OCI-LY1 (cell line): ENCODE data around the gene TMEM88.
A peak's percentile ranks its signal among the peaks of the same experiment; 100 is the strongest.

Experiments used
- H2AFZ ChIP-seq: fragments of 200-600 bp; sonication (generic), shearing (Covaris generic); 2 replicates; pipeline ENCODE4 v1.6.0; 2014; ENCODE audit warnings: antibody characterized with exemption, mild to moderate bottlenecking, low read length
- H3F3A ChIP-seq: fragments of 200-600 bp; sonication (generic), shearing (Covaris generic); 2 replicates; pipeline ENCODE4 v1.6.0; 2014; ENCODE audit warnings: mild to moderate bottlenecking, antibody characterized with exemption, low read length, moderate library complexity; ENCODE audit not compliant: insufficient read depth
- H3K27ac ChIP-seq: fragments of 200-600 bp; sonication (generic); 2 replicates; pipeline ENCODE4 v1.5.1; 2014; ENCODE audit warnings: low read length, mixed run types, mild to moderate bottlenecking, low read depth; ENCODE audit not compliant: poor library complexity, severe bottlenecking
- H3K27me3 ChIP-seq: fragments of 200-600 bp; sonication (generic); 2 replicates; pipeline ENCODE4 v1.6.0; 2014; ENCODE audit warnings: antibody characterized with exemption, mild to moderate bottlenecking, low read length, moderate library complexity; ENCODE audit not compliant: insufficient read depth
- H3K36me3 ChIP-seq: fragments of 200-600 bp; sonication (generic); 2 replicates; pipeline ENCODE4 v1.6.1; 2014; ENCODE audit warnings: mild to moderate bottlenecking, antibody characterized with exemption, low read length, moderate library complexity, mixed read lengths; ENCODE audit not compliant: insufficient read depth
- H3K4me1 ChIP-seq: fragments of 200-600 bp; sonication (generic); 2 replicates; pipeline ENCODE4 v1.5.1; 2014; ENCODE audit warnings: mild to moderate bottlenecking, low read length, moderate library complexity; ENCODE audit not compliant: insufficient read depth, severe bottlenecking
- H3K4me2 ChIP-seq: fragments of 200-600 bp; sonication (generic), shearing (Covaris generic); 2 replicates; pipeline ENCODE4 v1.6.1; 2014; ENCODE audit warnings: low read length
- H3K4me3 ChIP-seq: fragments of 200-600 bp; sonication (generic); 2 replicates; pipeline ENCODE4 v1.5.1; 2014; ENCODE audit warnings: low read length, low read depth, mild to moderate bottlenecking, mixed read lengths; ENCODE audit not compliant: poor library complexity, severe bottlenecking
- H3K79me2 ChIP-seq: fragments of 200-600 bp; shearing (Covaris generic); 2 replicates; pipeline ENCODE4 v1.6.1; 2016; ENCODE audit warnings: mixed run types, low read length, mixed read lengths; ENCODE audit not compliant: insufficient read depth
- H3K9ac ChIP-seq: fragments of 200-600 bp; sonication (generic), shearing (Covaris generic); 2 replicates; pipeline ENCODE4 v1.6.1; 2014; ENCODE audit warnings: mild to moderate bottlenecking, low read length, mixed read lengths
- H3K9me2 ChIP-seq: fragments of 200-600 bp; sonication (generic), shearing (Covaris generic); 2 replicates; pipeline ENCODE4 v1.6.1; 2014; ENCODE audit warnings: low read depth, mild to moderate bottlenecking, low read length, mixed read lengths
- H3K9me3 ChIP-seq: fragments of 200-600 bp; shearing (Covaris generic); 2 replicates; pipeline ENCODE4 v1.6.1; 2014; ENCODE audit warnings: low read length, mixed read lengths
- H4K20me1 ChIP-seq: fragments of 200-600 bp; sonication (generic), shearing (Covaris generic); 2 replicates; pipeline ENCODE4 v1.6.0; 2016; ENCODE audit warnings: mild to moderate bottlenecking, low read length; ENCODE audit not compliant: insufficient read depth
- EZH2 ChIP-seq: fragments of 200-600 bp; sonication (generic), shearing (Covaris generic); IDR thresholded peaks from 2 replicates; pipeline ENCODE4 v1.8.0; 2017; ENCODE audit warnings: borderline replicate concordance, mixed run types, mild to moderate bottlenecking, antibody characterized with exemption, low read length, moderate library complexity, mixed read lengths
- TF ChIP-seq, protein P1 (sequence below): fragments of 200-600 bp; sonication (generic), shearing (Covaris generic); IDR thresholded peaks from 2 replicates; pipeline ENCODE4 v1.5.1; 2017; ENCODE audit warnings: mild to moderate bottlenecking, antibody characterized with exemption, low read length, moderate library complexity, mixed read lengths

The TMEM88 gene

DNA sequence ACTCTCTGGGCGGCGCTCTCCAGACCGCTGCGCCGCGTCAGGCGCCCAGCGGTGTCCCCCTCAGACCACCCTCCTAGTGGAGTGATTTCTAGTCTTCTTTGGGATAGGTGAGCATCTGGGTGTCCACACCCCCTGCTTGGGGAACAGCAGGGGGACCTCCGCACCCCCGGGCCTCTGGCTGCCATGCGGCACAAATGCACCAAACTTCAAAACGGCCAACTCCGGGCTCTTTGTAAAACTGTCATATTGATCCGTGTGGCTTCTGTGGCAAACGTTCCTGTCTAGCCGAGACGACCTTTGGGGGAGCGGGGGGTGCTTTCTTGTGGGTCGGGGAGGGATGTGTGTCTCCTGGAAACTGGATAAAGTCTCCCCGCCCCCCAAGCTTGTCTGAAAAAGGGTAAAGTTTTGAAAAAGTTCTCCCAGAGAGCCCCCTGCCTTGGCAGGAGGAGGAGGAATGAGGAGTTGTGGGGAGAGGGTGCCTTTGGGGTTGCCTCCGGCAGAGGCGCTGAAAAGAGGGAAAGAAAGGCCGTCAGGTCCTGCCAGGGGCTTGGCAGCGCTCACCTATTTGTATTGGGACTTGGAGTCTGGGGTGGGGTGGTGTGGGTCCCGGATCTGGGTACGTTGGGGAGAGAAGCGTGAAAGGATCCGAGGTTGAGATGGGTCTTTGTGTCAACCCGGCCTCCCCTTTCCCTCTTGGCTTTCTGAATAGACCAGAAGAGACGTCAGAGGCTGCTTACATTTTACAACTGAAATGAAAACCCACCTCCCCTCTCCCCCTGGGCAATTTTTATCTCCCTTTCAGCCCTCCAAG lies 31.6 kb downstream of the TMEM88 start:
- TF ChIP-seq, protein P1, sequence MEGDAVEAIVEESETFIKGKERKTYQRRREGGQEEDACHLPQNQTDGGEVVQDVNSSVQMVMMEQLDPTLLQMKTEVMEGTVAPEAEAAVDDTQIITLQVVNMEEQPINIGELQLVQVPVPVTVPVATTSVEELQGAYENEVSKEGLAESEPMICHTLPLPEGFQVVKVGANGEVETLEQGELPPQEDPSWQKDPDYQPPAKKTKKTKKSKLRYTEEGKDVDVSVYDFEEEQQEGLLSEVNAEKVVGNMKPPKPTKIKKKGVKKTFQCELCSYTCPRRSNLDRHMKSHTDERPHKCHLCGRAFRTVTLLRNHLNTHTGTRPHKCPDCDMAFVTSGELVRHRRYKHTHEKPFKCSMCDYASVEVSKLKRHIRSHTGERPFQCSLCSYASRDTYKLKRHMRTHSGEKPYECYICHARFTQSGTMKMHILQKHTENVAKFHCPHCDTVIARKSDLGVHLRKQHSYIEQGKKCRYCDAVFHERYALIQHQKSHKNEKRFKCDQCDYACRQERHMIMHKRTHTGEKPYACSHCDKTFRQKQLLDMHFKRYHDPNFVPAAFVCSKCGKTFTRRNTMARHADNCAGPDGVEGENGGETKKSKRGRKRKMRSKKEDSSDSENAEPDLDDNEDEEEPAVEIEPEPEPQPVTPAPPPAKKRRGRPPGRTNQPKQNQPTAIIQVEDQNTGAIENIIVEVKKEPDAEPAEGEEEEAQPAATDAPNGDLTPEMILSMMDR, result peak; percentile 20; the same call in 1 of the 2 replicates
- TF ChIP-seq EZH2, result no peak
- H3K4me1 ChIP-seq, result peaks cover 48% of the 10 kb centered on the region
- H3K79me2 ChIP-seq, result peaks cover 21% of the 10 kb centered on the region

DNA sequence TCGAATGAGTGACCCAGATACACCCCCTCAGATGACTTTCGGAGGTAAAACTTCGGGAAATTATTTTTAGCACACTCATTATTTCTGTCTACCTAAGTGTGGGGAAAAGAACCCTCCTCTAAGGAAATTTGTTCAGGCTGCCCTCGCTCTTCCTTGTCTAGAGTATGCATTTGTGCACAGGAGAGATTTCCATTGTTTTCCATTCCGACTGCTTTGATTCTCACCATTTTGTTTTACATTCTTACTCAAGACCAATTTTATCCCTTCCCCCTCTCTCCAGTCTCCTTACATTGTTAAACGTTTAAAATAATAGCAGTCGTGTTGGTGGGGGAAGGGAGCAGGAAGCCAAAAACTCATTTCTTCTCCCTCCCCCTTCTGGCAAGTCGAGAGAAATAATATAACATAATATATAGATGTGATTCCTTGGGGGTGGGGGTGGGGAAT lies 32.2 kb downstream of the TMEM88 start:
- peak overlapping the region; percentile 92 for H3K4me2 ChIP-seq
- peaks cover 21% of the 10 kb centered on the region for H3K79me2 ChIP-seq
- no peak overlapping the region for H2AFZ ChIP-seq
- peak overlapping the region; percentile 90 for H3K27ac ChIP-seq
- no peaks in the 10 kb centered on the region for H4K20me1 ChIP-seq
- no peaks in the 10 kb centered on the region for H3K27me3 ChIP-seq
- TF ChIP-seq, protein P1, result no peak; the same call in 1 of the 2 replicates
- no peak for TF ChIP-seq EZH2
- no peaks in the 10 kb centered on the region for H3K9me2 ChIP-seq
- H3K4me1 ChIP-seq, result peaks cover 42% of the 10 kb centered on the region
- peak overlapping the region; percentile 98 for H3K9ac ChIP-seq
- peak overlapping the region; percentile 98 for H3K4me3 ChIP-seq
- H3K9me3 ChIP-seq, result no peaks in the 10 kb centered on the region
- H3F3A ChIP-seq, result no peaks in the 10 kb centered on the region
- H3K36me3 ChIP-seq, result peaks cover 32% of the 10 kb centered on the region; the same call in 1 of the 2 replicates

More for the DNA sequence above, 31.6 kb downstream of the TMEM88 start:
- Histone ChIP-seq H3K9ac (peak overlapping the region; percentile 98), H3K36me3 (peaks cover 26% of the 10 kb centered on the region; the same call in 1 of the 2 replicates), H3K4me2 (peak overlapping the region; percentile 92), H4K20me1 (no peaks in the 10 kb centered on the region), H3K27me3 (no peaks in the 10 kb centered on the region), H3K4me3 (peak overlapping the region; percentile 98), H2AFZ (no peak overlapping the region), H3F3A (no peaks in the 10 kb centered on the region), H3K27ac (peak overlapping the region; percentile 90), H3K9me2 (no peaks in the 10 kb centered on the region), H3K9me3 (no peaks in the 10 kb centered on the region)

DNA sequence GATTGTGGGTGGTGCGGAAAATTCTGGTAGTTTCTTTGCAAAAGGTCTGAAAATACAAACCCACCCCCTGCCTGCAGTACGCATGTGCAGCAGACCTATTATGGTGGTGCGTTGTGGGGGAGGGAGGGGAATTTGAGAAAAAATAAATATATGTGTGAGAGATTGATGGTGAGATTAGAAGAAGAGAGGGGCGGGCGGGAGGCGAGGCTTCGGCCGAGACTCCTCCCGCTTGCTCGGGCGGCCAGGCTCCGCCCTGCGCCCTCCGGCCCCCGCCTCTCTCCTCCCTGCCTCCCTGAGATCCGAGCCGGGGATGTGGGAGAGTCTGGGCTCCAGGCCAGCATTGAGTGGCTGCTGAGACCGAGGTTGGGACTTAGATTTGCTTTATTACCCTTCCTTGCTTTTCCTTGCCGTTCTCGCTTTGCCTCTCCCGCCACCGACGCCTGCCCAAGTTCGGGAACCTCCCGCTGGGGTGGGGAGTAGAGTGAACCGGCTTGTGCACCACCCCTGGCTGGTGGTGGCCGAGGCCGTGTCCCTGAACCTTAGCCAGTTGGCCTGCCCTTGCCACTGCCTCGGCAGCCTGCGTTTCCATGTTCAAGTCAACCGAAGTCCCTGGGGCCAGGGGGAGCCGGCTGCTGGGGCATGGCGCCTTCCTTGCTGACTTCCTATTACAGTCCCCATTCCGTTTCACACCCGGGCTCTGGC lies 32.8 kb downstream of the TMEM88 start:
- H3K27ac ChIP-seq, result peak overlapping the region; percentile 90
- peaks cover 34% of the 10 kb centered on the region for H3K36me3 ChIP-seq
- peaks cover 21% of the 10 kb centered on the region for H3K79me2 ChIP-seq
- no peaks in the 10 kb centered on the region for H3F3A ChIP-seq
- peak overlapping the region; percentile 98 for H3K9ac ChIP-seq
- H3K27me3 ChIP-seq, result no peaks in the 10 kb centered on the region
- peak overlapping the region; percentile 92 for H3K4me2 ChIP-seq
- no peak for TF ChIP-seq EZH2
- TF ChIP-seq, protein P1, result no peak
- no peaks in the 10 kb centered on the region for H3K9me2 ChIP-seq
- peaks cover 36% of the 10 kb centered on the region for H3K4me1 ChIP-seq
- peak overlapping the region; percentile 98 for H3K4me3 ChIP-seq
- no peaks in the 10 kb centered on the region for H3K9me3 ChIP-seq
- H4K20me1 ChIP-seq, result no peaks in the 10 kb centered on the region
- H2AFZ ChIP-seq, result no peak overlapping the region
